SHP77 (cell line): ENCODE results near the gene PDE10A.

Experiments used
- DNase-seq, 2 experiments: peaks; one replicate each; lab custom pipeline; 2025; lab: John Stamatoyannopoulos, UW

Gene PDE10A

GRCh38 chr6:165551828-165552227 is 111.2 kb downstream of the PDE10A start:
- DNase-seq: no peak

DNA sequence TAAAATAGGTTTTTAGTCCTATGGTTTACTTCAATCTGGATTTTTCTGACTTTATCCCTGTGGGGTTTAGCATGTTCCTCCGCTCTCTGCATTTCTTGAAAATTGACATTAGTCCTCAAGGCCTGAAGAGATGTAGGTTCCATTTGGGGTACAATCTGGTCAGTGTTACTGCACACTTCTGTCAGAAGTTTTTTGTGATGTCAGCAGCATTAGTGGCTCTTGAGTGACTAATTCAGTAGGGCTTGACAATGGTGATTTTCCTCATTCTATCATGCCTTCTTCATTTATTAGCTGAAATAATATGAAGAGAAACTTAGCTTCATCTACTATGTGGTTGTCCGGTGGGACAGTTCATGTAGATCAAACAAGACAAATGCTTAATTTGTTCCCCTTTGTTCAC is 114.6 kb downstream of the PDE10A start:
- no peak for DNase-seq

- no peak for DNase-seq
Measured at GRCh38 chr6:165545806-165546205, 117.2 kb downstream of the PDE10A start.

GRCh38 chr6:165543781-165544180 is 119.3 kb downstream of the PDE10A start:
- no peak for DNase-seq

GRCh38 chr6:165536911-165537310 is 126.1 kb downstream of the PDE10A start:
- DNase-seq: no peak

GRCh38 chr6:165519316-165519715 is 143.7 kb downstream of the PDE10A start:
- DNase-seq: no peak

DNA sequence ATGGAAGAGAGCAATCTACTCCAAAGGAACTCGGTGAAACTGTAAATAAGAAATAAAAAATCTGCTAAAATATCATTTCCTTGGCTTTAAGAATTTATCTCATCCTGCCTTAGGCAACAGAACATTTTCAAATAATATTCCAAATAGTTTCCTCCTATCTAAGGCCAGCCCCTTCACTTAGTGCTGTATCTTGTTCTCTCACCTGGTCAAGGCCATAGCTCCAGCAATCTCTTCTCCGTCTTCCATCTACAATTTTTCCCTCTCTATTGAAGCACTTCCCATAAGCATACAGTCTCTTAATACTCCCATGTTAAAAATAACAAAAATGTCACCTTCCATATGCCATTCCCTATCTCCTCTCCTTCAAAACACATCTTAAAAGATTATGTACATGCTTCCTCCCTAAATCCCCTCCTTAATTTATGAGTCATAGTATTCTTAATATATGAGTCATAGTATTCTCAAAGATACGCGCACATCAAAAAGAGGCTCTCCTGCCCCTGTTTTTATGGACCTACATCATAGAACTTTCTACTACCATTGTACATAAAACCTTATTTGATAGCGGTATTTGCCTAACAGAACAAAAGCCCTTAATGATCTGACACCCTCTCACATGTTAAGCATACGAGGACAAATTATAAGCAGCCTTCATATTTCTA is 146.9 kb downstream of the PDE10A start:
- DNase-seq: no peak

DNA sequence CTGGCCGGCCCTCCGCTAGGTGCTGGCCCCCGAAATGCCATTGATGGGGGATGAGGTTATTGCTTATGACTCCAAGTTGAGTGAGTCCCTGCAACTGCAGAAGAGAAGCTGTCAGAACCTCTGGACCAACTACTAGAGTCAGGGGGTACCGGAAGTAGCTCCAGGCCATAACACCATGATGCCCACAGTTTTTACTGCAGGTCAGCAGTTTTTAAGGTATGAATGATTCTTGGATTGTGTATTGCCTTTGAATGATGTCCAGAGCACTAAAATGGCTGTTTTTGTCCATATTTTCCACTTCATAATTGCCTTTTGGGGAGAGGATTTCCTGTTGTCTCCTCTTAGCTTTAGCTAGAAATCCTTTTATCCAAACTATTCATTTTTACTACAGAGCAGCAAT is 148.4 kb downstream of the PDE10A start:
- no peak for DNase-seq

DNA sequence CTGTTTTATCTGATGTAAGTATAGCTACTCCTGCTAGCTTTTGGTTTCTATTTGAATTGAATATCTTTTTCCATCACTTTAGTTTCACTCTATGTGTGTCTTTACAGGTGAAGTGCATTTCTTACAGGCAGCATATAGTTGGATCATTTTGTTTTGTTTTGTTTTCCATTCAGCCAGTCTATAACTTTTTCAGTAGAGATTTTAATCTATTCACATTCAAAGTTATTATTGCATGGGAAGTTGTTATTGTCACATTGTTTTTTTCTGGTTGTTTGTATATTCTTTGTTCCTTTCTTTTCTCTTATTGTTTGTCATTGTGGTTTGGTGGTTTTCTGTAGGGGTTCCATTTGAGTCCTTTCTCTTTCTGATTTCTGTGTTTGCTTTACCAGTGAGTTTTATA is 151.2 kb downstream of the PDE10A start:
- no peak for DNase-seq

GRCh38 chr6:165508321-165508869 is 154.6 kb downstream of the PDE10A start:
- DNase-seq: no peak

DNA sequence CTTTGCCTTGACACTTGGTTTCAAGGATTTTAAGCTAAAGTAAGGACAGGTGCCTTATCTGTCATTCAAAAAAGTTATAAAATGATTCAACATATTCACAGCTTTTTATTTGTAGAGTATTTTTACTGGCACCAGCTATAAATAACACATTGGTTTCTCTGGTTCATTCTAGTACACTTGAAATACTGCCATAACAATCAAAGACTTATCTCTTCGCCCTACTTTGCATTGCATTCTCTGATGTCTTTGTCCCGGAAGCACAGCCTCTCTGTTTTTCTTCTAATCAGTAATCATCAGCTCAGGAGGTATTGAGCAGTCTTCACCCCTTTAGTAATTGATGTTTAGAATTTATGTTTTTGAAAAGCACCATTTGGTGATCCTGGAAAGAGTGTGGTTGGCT is 156.4 kb downstream of the PDE10A start:
- no peak for DNase-seq

- peak; percentile 47 to 51 for DNase-seq
Measured at GRCh38 chr6:165500214-165500907, 162.7 kb downstream of the PDE10A start.

DNA sequence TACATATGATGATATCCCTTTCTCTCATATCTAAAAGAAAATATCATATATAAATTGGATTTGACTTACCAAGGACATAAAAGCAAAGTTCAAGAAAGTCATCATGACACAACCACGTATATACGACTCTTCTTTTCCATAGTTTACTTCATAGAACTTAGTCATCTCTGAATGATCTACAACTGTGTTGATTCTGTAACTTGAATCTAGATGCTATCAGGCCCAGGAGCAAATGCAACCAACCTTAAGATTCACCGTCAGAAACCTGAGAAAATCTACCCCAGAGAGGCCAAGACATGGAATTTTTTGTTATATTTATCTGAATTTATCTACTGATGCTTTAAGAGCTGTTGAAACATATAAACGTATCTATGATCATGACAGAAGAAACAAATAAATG is 165.6 kb downstream of the PDE10A start:
- DNase-seq: no peak

DNA sequence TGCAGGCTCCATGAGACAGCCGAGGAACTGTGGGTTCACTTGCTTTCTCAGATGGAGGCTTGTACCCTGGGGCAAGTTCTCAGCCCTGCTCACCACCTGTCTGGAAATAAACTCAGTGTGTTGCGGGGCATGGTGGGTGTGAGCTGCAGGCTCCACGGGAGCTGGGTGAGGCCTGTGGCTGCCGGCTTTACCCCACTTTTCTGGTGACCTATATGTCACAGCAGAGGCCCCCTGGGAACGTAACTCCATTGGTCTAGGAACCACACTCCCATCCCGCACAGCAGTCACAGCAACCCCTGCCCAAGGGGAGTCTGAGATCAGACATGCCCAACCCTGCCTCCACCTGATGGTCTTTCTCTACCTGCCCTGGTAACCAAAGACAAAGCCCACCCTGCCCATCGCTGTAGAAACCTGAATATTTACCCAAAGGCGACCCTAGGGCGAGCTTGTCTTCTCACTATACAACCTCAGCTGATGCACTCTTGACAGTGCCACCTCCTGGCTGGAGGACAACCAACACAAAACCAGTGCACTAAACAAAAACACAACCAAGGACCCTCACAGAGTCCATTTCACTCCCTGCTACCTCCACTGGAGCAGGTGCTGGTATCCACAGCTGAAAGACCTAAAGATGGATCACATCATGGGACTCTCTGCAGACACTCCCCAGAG is 174.3 kb downstream of the PDE10A start:
- no peak for DNase-seq

GRCh38 chr6:165487950-165488349 is 175.1 kb downstream of the PDE10A start:
- DNase-seq: no peak

DNA sequence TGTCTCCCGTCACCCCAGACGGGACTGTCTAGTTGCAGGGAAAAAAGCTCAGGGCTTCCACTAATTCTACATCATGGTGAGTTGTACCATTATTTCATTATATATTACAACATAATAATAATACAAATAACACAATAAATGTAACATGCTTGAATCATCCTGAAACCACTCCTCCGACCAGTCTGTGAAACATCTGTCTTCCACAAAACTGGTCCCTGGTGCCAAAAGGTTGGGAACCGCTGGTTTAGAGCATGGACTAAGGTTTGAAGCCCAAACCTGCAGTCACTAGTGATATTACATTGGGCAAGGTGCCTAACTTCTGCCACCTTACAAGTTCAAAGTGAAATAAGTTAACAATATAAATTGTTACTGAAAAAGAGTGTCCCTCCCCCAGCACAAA is 175.7 kb downstream of the PDE10A start:
- no peak for DNase-seq

DNA sequence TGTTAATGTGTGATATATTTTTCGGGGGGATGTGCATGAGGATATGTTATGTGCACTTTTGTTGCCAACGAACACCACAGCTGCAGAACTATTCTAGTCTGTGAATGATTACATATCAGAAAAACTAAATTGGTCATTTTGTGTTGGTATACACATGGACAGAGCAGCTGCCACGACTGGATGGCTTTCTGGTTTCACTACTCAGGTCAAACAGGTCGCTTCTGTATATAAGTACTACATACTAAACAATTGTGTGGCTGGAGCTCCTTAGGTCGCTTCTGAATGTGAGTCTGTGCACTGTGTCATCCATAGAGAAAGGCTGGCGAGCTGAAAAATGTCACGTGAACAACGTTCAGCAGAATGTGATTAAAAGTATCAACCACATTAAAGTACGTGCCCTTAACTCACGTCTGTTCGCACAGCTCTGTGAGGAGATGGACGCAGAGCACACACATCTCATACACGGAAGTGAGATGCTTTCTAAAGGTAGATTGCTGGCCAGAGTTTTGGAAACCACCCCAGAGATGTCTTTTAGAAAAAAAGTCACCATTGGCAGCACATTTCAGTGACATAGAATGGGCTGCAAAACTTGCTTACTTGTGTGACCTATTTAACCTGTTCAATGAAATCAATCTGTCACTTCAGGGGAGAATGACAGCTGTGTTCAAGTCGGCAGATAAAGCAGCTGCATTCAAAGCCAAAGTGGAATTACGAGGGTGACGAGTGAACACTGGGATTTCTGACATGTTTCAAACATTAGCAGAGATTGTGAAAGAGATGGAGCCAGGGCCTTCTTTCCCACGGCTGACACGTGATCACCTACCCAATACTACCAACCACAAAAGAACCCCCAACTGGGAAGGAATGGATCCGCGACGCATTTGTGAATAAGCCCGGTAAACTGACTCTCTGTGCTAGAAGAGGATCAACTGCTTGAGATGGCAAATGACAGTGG is 176.6 kb downstream of the PDE10A start:
- DNase-seq: no peak

- no peak for DNase-seq
Measured at GRCh38 chr6:165484178-165484889, 178.7 kb downstream of the PDE10A start.

- no peak for DNase-seq
Measured at GRCh38 chr6:165481921-165482320, 181.1 kb downstream of the PDE10A start.

- DNase-seq: no peak
Measured at GRCh38 chr6:165480916-165481315, 182.1 kb downstream of the PDE10A start.

- no peak for DNase-seq
Measured at GRCh38 chr6:165478581-165478980, 184.5 kb downstream of the PDE10A start.
